GM12864 (cell line): ENCODE data around the gene IFFO2.
A peak's percentile ranks its signal among the peaks of the same experiment; 100 is the strongest.

ENCODE experiments used
- DNase-seq: peaks from one replicate; pipeline ENCODE4 v3.0.0-alpha.2; 2011; ENCODE audit warnings: low read depth
- H3K4me3 ChIP-seq: 2 replicates; pipeline ENCODE4 v1.5.1; 2011; ENCODE audit warnings: mild to moderate bottlenecking, low read depth, low read length, control low read depth
- CTCF ChIP-seq: IDR thresholded peaks from 2 replicates; pipeline ENCODE4 v1.5.1; 2011; ENCODE audit warnings: low read depth, mild to moderate bottlenecking, moderate library complexity, low read length, control low read depth, inconsistent platforms; ENCODE audit errors: missing control alignments

Gene IFFO2

GRCh38 chr1:18957532-18958300 is 1.2 kb upstream of the IFFO2 start:
- TF ChIP-seq CTCF = no peak
- no peak overlapping the region for H3K4me3 ChIP-seq
- no peak for DNase-seq

- no peak for DNase-seq
- TF ChIP-seq CTCF = no peak
- peak overlapping the region; percentile 60 for H3K4me3 ChIP-seq
These were observed 653 bp upstream of the IFFO2 start for GRCh38 chr1:18957136-18957521.

- no peak for DNase-seq
- no peak for TF ChIP-seq CTCF
- H3K4me3 ChIP-seq = peak overlapping the region; percentile 68
These were observed 859 bp downstream of the IFFO2 start for GRCh38 chr1:18955441-18956192.

GRCh38 chr1:18955131-18955440 is 1.4 kb downstream of the IFFO2 start:
- H3K4me3 ChIP-seq = peak overlapping the region; percentile 68
- TF ChIP-seq CTCF = no peak
- DNase-seq = no peak

- DNase-seq = no peak
- TF ChIP-seq CTCF = no peak
- peak overlapping the region; percentile 68 for H3K4me3 ChIP-seq
These were observed 2.0 kb downstream of the IFFO2 start for GRCh38 chr1:18954270-18955071.

- DNase-seq = no peak
- no peak for TF ChIP-seq CTCF
- H3K4me3 ChIP-seq = peak overlapping the region; percentile 2; the same call in 1 of the 2 replicates
These were observed 2.7 kb downstream of the IFFO2 start for GRCh38 chr1:18953731-18954231.
